GM12874 (cell line): ENCODE results near the gene GANAB.

Source experiments
- CTCF ChIP-seq: IDR thresholded peaks from 2 replicates; pipeline ENCODE4 v1.5.1; 2011; ENCODE audit warnings: low read depth, mild to moderate bottlenecking, control low read depth, low read length, moderate library complexity; ENCODE audit not compliant: insufficient read depth

GANAB gene

GRCh38 chr11:62605902-62606301, 40.5 kb downstream of the GANAB start:
- no peak for TF ChIP-seq CTCF

- no peak for TF ChIP-seq CTCF
Measured at GRCh38 chr11:62605467-62605866, 40.9 kb downstream of the GANAB start.

- no peak for TF ChIP-seq CTCF
Measured at GRCh38 chr11:62604460-62605120, 41.8 kb downstream of the GANAB start.

GRCh38 chr11:62603776-62604299, 42.6 kb downstream of the GANAB start:
- no peak for TF ChIP-seq CTCF

- TF ChIP-seq CTCF, result no peak
Measured at GRCh38 chr11:62603072-62603408, 43.4 kb downstream of the GANAB start.

- TF ChIP-seq CTCF, result no peak
Measured at GRCh38 chr11:62602141-62603071, 44.0 kb downstream of the GANAB start.

GRCh38 chr11:62601372-62602140, 44.9 kb downstream of the GANAB start, which contains the start of gene MTA2:
Gene MTA2 (minus strand): TSS chr11:62601865. CDS start chr11:62601450, 415 bp downstream.
- TF ChIP-seq CTCF, result no peak
